Testis (tissue), 2 donors: Measurements from ENCODE around the gene TMEM63C.

ENCODE experiments used
- POLR2A ChIP-seq: fragments of 450-650 bp; IDR thresholded peaks from one replicate; pipeline ENCODE4 v1.6.1; 2017; ENCODE audit warnings: antibody characterized with exemption, mild to moderate bottlenecking, moderate library complexity
- TF ChIP-seq, protein P1 (sequence below), 3 experiments: fragments of 450-650 bp in 2 of 3; fragments of 200-600 bp in 1 of 3; sonication (generic) in 1 of 3; IDR thresholded peaks; one replicate each; pipeline ENCODE4 v1.5.1; 2016 to 2019; ENCODE audit warnings: antibody characterized with exemption in 3 of 3, mild to moderate bottlenecking in 2 of 3, moderate library complexity in 1 of 3

DNA sequence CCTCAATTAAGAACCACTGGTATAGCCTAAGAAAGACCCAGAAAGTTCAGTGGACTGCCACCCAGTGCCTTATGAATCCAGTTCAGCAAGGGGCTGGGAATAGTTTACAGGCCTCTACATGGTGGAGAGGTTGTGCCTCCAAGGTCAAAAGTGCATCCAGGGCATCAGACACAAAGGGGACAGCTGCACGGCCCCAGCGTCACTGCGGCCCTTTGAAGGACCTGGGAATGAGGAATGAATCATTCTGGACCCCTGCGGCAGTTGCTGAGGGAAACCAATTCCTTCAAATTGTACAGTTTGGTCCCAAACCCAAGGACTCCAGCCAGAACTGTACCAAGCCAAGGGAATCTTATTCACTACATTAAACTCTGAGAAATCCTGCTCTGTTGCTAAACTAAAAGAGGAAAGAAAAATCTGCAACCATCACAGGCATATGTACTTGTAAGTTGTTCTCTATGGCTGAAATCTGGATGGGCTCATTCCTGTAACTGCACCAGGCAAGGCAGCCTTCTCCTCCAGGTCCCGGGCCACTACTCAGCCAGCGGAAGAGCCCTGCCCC, 100.3 kb downstream of the TMEM63C start:
- no peak for TF ChIP-seq POLR2A
- TF ChIP-seq, protein P1, sequence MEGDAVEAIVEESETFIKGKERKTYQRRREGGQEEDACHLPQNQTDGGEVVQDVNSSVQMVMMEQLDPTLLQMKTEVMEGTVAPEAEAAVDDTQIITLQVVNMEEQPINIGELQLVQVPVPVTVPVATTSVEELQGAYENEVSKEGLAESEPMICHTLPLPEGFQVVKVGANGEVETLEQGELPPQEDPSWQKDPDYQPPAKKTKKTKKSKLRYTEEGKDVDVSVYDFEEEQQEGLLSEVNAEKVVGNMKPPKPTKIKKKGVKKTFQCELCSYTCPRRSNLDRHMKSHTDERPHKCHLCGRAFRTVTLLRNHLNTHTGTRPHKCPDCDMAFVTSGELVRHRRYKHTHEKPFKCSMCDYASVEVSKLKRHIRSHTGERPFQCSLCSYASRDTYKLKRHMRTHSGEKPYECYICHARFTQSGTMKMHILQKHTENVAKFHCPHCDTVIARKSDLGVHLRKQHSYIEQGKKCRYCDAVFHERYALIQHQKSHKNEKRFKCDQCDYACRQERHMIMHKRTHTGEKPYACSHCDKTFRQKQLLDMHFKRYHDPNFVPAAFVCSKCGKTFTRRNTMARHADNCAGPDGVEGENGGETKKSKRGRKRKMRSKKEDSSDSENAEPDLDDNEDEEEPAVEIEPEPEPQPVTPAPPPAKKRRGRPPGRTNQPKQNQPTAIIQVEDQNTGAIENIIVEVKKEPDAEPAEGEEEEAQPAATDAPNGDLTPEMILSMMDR (IDR thresholded peaks at IDR 0.05), result no peak
